Right lobe of liver (tissue), 6 donors: ENCODE results near the gene CRACDL. TPM values are rescaled to one million over a fixed set of nuclear protein-coding genes. Genes with fewer than 3 reads are reported as not detected.

Experiments
- ATAC-seq, 4 donors: fragments of 200-7000 bp; cut with Tn5 transposase; one replicate each; pipeline ENCODE4 v1.9.1; 2020; ENCODE audit warnings: mild to moderate bottlenecking in 4 of 4, moderate library complexity in 4 of 4
- DNase-seq, 3 donors: peaks; one replicate each; pipeline ENCODE4 v3.0.0-alpha.2; 2020
- H3K27ac ChIP-seq, 3 donors: fragments of 200-600 bp; one replicate each; pipeline ENCODE4 v1.8.0; 2022
- H3K27me3 ChIP-seq, 2 donors: fragments of 200-600 bp; one replicate each; pipeline ENCODE4 v1.8.0; 2022
- H3K36me3 ChIP-seq, 4 donors: fragments of 200-600 bp; sonication (generic) in 1 of 4; one replicate each; pipeline versions ENCODE4 v1.5.1 to v1.8.0; 2017 to 2022; ENCODE audit warnings: control low read depth in 1 of 4
- H3K4me1 ChIP-seq, 4 donors: fragments of 200-600 bp; sonication (generic) in 1 of 4; one replicate each; pipeline versions ENCODE4 v1.5.1 to v1.8.0; 2017 to 2022; ENCODE audit warnings: control low read depth in 1 of 4
- H3K4me3 ChIP-seq, 3 donors: fragments of 200-600 bp; one replicate each; pipeline ENCODE4 v1.8.0; 2022
- H3K9me3 ChIP-seq, 4 donors: fragments of 200-600 bp; sonication (generic) in 1 of 4; one replicate each; pipeline versions ENCODE4 v1.5.1 to v1.8.0; 2017 to 2022; ENCODE audit warnings: control low read depth in 1 of 4
- POLR2A ChIP-seq: fragments of 450-650 bp; IDR thresholded peaks from one replicate; pipeline ENCODE4 v1.6.1; 2017; ENCODE audit warnings: antibody characterized with exemption, mild to moderate bottlenecking
- WGBS: methylation state at CpG from one replicate; pipeline ENCODE4 v1.1.6; 2018; ENCODE audit warnings: low coverage, low lambda C conversion rate; ENCODE audit not compliant: insufficient coverage; ENCODE audit errors: missing lambda C conversion rate; 5-methylcytosine and 5-hydroxymethylcytosine counted together
- intact Hi-C, 2 donors: fragments of 100-400 bp; cut with DNase I; formaldehyde crosslinking; loops; one replicate each; pipeline versions ENCODE4 v1.11.2 to v1.14.1; 2022
- total RNA-seq, 6 experiments: library from RNA; depleted of rRNA in 2 of 6; stranded (reverse); fragments of >200 nt in 2 of 6; fragmentation: NEBNext Ultra II Directional in 3 of 6; extraction: Animal tissue kit (Norgen Biotek cat#: 25700) in 3 of 6; gene quantifications; one replicate each; pipeline versions ENCODE4 v1.1.0 to v1.2.4, GENCODE V29; 2016 to 2023
- TF ChIP-seq, protein P1 (sequence below), 4 donors: fragments of 200-600 bp in 3 of 4; fragments of 450-650 bp in 1 of 4; IDR thresholded peaks; one replicate each; pipeline versions ENCODE4 v1.5.1 to v1.8.0; 2016 to 2022; ENCODE audit warnings: antibody characterized with exemption in 4 of 4, mild to moderate bottlenecking in 2 of 4
- donor health status: DM: no; HTN: yes; CAD: no.
- donor health status: DM: no; HTN: no; CAD: no.
- donor health status: DM: no; HTN: no; CAD: no.
- donor health status: DM: no; HTN: yes; CAD: no.
- donor health status: DM: no; HTN: yes; CAD: no.

Gene CRACDL
- total RNA-seq, 6 experiments from 2014 or later = 0.12 to 0.56 (median 0.32) TPM

DNA sequence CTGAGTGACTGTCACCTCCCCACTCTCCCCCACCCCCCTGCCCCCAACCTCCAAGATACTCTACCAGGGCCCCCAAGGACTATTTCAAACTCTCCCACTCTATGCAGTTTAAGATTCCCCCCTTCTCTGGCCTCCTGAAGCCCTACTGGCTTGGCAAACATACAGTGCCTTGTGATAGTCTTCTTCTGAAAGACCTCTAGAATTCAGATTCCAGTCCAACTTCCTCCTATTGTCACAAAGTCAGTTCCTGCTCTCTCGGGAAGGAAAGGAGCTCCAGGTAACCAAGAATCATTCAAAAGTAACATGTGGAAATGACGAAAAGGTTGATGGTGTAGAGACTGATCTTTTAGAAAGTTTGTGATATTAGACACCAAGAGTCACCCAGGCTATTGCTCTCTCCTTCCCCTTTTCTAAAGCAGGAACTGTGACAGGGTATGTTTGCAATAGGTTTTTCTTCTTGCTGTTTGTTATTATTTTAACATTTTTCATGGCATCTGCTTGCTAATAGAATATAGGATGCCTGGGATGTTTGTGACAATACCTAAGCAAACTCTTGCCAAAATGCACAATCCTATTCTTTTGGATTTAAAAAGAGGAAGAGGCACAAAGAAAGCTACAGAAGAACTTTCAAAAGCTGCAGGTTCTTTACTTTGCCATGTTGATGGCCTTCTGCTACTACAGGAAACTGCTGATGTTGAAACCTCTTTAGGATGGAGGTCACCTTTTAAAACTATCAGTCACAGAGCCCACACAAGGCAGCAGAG is 111.6 kb downstream of the CRACDL start:
- DNase-seq (no peak), ATAC-seq (peak in 1 of 4 donors; percentile 11)
- TF ChIP-seq POLR2A = no peak
- Histone ChIP-seq H3K4me3 (no peak overlapping the region), H3K4me1 (no peaks in the 10 kb centered on the region), H3K27ac (no peak overlapping the region), H3K9me3 (no peaks in the 10 kb centered on the region), H3K27me3 (peaks cover 0 to 15% of the 10 kb centered on the region in 2 donors), H3K36me3 (no peaks in the 10 kb centered on the region)
- intact Hi-C loops = no loop called here
- 45% methylated on average over 2 of the region's 2 CpGs for WGBS

DNA sequence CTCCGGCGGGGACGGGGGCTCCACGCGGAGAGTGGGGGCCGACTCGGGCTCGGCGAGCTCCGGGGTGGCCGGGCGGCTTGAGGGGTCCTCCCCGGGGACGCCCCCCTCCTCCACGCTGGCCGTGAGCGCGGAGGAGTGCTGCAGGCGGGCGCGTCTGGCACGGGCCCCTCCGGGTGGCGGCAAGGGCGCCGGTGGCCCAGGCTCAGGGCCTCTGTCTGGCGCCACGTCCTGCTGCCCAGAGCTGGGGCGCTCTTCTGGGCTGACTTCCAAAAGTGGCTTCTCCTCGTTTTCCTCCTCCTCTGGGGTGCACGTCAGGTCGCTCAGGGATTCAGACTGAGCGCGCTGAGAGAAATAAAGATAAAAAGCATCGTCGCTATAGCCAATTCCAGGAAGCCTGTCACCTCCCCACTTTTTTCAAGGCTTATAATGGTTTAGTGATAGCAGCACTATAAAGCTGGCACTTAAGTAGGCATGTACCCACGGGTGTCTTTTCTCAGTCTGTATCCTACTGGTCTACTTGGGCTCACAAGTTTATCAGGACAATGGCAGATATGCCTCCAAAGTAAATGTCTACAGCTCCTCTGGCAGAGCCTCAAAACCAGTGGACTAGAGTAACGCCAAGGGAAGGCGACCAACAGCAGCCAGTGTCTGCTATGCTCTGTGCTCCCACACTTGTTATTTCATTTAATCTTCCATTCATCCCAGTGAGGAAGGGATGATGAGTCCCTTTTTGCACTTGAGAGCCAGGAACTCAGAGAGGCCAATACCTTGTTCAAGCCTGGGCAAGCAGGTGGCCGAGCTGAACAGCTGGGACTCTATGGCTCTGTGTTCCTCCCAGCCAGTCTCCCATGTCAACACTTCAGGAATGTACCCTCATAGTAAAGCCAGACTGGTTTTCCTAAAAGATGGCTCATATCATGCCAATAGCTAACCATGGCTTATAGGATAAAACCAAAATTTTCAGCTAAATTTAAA is 112.5 kb downstream of the CRACDL start:
- Histone ChIP-seq H3K27me3 (peaks cover 0 to 15% of the 10 kb centered on the region in 2 donors), H3K4me1 (no peaks in the 10 kb centered on the region), H3K27ac (peak overlapping the region in 2 of 3 donors; percentile 24 to 60), H3K4me3 (peak overlapping the region; percentile 24 to 41 (median 28)), H3K36me3 (no peaks in the 10 kb centered on the region), H3K9me3 (no peaks in the 10 kb centered on the region)
- intact Hi-C loops = no loop called here
- TF ChIP-seq POLR2A = no peak
- TF ChIP-seq, protein P1, sequence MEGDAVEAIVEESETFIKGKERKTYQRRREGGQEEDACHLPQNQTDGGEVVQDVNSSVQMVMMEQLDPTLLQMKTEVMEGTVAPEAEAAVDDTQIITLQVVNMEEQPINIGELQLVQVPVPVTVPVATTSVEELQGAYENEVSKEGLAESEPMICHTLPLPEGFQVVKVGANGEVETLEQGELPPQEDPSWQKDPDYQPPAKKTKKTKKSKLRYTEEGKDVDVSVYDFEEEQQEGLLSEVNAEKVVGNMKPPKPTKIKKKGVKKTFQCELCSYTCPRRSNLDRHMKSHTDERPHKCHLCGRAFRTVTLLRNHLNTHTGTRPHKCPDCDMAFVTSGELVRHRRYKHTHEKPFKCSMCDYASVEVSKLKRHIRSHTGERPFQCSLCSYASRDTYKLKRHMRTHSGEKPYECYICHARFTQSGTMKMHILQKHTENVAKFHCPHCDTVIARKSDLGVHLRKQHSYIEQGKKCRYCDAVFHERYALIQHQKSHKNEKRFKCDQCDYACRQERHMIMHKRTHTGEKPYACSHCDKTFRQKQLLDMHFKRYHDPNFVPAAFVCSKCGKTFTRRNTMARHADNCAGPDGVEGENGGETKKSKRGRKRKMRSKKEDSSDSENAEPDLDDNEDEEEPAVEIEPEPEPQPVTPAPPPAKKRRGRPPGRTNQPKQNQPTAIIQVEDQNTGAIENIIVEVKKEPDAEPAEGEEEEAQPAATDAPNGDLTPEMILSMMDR (IDR thresholded peaks at IDR 0.05) = peak in 1 of 4 donors; percentile 0
- ATAC-seq (peak; percentile 24 to 53 (median 44)), DNase-seq (no peak)
- WGBS = 58% methylated on average over 14 of the region's 40 CpGs

DNA sequence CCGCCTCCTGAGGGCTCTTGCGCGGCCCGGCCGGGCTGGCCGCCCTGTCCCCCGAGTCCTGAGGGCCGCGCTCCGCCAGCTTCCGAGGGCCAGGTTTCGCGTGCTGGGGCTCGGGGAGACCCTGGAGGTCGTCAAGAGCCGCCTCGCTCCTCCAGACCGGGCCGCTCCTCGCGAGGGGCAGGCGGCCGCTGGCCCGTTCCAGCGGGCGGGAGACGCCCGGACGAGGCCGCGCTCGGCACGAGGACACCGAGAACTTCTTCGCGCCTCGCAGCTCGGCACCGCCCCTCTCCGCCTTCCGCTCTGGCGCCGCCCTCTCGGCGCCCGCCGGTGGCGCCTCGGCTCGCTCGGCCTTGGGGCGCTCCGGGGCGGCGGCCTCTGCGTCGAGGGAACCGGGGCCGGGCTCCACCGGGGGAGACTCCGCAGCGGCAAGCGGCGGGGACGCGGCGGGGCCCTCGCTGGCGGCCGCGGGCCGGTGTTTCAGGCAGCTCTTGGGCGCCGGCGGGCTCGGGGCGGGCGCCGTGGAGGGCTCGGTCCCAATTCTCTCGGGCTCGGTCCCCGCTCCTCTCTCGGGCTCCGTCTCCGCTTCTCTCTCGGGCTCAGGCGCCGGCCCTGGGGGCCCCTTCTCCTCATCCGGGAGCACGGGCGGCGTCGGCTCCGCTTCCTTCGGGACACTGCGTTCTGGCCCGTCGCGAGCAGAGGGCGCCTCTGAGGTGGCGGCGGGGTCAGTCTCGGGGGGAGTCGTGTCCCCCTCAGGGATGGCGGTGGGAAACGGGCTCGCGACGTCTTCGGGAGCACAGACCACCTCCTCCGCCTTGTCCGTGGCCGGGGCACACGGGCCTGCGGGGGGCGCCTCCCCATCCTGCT is 113.5 kb downstream of the CRACDL start:
- peak overlapping the region; percentile 24 to 41 (median 28) for H3K4me3 ChIP-seq
- ATAC-seq = peak; percentile 65 to 69 (median 67)
- H3K9me3 ChIP-seq = no peaks in the 10 kb centered on the region
- peak in 1 of 3 donors; percentile 52 for DNase-seq
- TF ChIP-seq POLR2A = no peak
- TF ChIP-seq, protein P1 (IDR thresholded peaks at IDR 0.05) = peak in 2 of 4 donors; percentile 8 to 31
- peaks cover 0 to 15% of the 10 kb centered on the region in 2 donors for H3K27me3 ChIP-seq
- H3K27ac ChIP-seq = peak overlapping the region in 2 of 3 donors; percentile 24 to 60
- H3K36me3 ChIP-seq = no peaks in the 10 kb centered on the region
- no peaks in the 10 kb centered on the region for H3K4me1 ChIP-seq
- intact Hi-C loops = no loop called here
- 40% methylated on average over 2 of the region's 117 CpGs for WGBS

DNA sequence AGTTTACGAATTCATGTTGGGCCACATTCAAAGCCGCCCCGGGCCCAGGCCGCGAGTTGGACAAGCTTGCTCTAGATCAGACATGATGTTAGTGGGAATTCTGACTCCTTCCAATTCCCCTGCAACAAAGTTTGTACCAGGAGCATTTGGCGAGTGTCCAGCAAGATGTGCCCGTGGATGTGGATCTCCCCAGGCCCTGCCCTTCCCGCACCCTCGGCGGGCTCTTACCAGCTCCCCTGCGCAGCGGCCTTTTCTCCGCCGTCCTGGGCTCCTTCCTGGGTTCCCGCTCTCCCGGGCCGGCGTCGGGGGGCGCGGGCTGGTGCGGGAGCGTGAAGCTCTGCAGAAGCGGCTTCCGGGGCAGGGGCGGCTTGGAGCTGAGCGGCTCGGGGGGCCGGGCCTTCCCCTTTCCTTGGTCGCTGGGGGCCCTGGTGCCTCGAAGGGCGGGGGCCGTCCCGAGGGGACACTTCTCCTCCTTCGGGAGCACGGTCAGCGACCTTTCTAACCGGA is 114.3 kb downstream of the CRACDL start:
- ATAC-seq (no peak), DNase-seq (no peak)
- Histone ChIP-seq H3K27ac (no peak overlapping the region), H3K27me3 (peaks cover 0 to 15% of the 10 kb centered on the region in 2 donors), H3K4me3 (no peak overlapping the region), H3K36me3 (no peaks in the 10 kb centered on the region), H3K9me3 (no peaks in the 10 kb centered on the region), H3K4me1 (no peaks in the 10 kb centered on the region)
- TF ChIP-seq POLR2A = no peak
- TF ChIP-seq, protein P1 (IDR thresholded peaks at IDR 0.05) = no peak
- intact Hi-C loops = no loop called here
- WGBS = 81% methylated on average over 5 of the region's 38 CpGs
